ENCODE results near the gene UTS2R. TPM values are rescaled to one million over a fixed set of nuclear protein-coding genes. Genes with fewer than 3 reads are reported as not detected.

The UTS2R gene
- total RNA-seq, 4 donors from 2014 or later = not detected

- WGBS, 2 donors (ENCODE audit: low coverage in 1 of 2) = 85 to 90% methylated on average over 22 to 23 of the region's 29 CpGs
- H3K4me1 ChIP-seq = peaks cover 0 to 29% (median 3%) of the 10 kb centered on the region in 3 donors
- H3K27me3 ChIP-seq = no peaks in the 10 kb centered on the region
- no peak overlapping the region for H3K27ac ChIP-seq
- no peak overlapping the region for H3K4me3 ChIP-seq
- peaks cover 0 to 51% of the 10 kb centered on the region in 2 donors for H3K36me3 ChIP-seq
- ATAC-seq = no peak
- no peaks in the 10 kb centered on the region for H3K9me3 ChIP-seq
- no peak for TF ChIP-seq POLR2AphosphoS5 (IDR thresholded peaks at IDR 0.05)
- no peak for TF ChIP-seq EP300 (IDR thresholded peaks at IDR 0.05)
- TF ChIP-seq POLR2A (IDR thresholded peaks at IDR 0.05) = no peak
- TF ChIP-seq CTCF (IDR thresholded peaks at IDR 0.05) = no peak
Observed at GRCh38 chr17:82412535-82413520, 41.3 kb downstream of the UTS2R start.

- Histone ChIP-seq H3K4me1 (peaks cover 0 to 43% (median 5%) of the 10 kb centered on the region in 3 donors), H3K36me3 (peaks cover 0 to 33% of the 10 kb centered on the region in 2 donors), H3K4me3 (no peak overlapping the region), H3K27me3 (no peaks in the 10 kb centered on the region), H3K27ac (no peak overlapping the region), H3K9me3 (no peaks in the 10 kb centered on the region)
- ATAC-seq = peak; percentile 52
- TF ChIP-seq CTCF (IDR thresholded peaks at IDR 0.05) (peak in 3 of 4 experiments; percentile 57 to 76 (median 60)), POLR2AphosphoS5 (IDR thresholded peaks at IDR 0.05) (no peak)
- WGBS, 2 donors (ENCODE audit: low coverage in 1 of 2) = 3 to 8% methylated on average over 15 to 18 of the region's 38 CpGs
Observed at GRCh38 chr17:82414548-82415281, 43.1 kb downstream of the UTS2R start.

GRCh38 chr17:82415336-82415735 lies 43.8 kb downstream of the UTS2R start:
- Histone ChIP-seq H3K4me3 (no peak overlapping the region), H3K27ac (no peak overlapping the region), H3K27me3 (no peaks in the 10 kb centered on the region), H3K36me3 (peaks cover 0 to 31% of the 10 kb centered on the region in 2 donors), H3K9me3 (no peaks in the 10 kb centered on the region), H3K4me1 (peaks cover 0 to 44% (median 5%) of the 10 kb centered on the region in 3 donors)
- no peak for ATAC-seq
- WGBS, 2 donors (ENCODE audit: low coverage in 1 of 2) = 83 to 90% methylated on average over 1 to 4 of the region's 26 CpGs
- no peak for TF ChIP-seq POLR2AphosphoS5 (IDR thresholded peaks at IDR 0.05)
- no peak for TF ChIP-seq POLR2A (IDR thresholded peaks at IDR 0.05)
- TF ChIP-seq CTCF (IDR thresholded peaks at IDR 0.05) = no peak
- no peak for TF ChIP-seq EP300 (IDR thresholded peaks at IDR 0.05)

GRCh38 chr17:82415786-82416185 lies 44.2 kb downstream of the UTS2R start:
- Histone ChIP-seq H3K27ac (no peak overlapping the region), H3K4me3 (no peak overlapping the region), H3K36me3 (peaks cover 0 to 32% of the 10 kb centered on the region in 2 donors), H3K27me3 (no peaks in the 10 kb centered on the region), H3K9me3 (no peaks in the 10 kb centered on the region), H3K4me1 (peaks cover 0 to 44% (median 5%) of the 10 kb centered on the region in 3 donors)
- ATAC-seq = no peak
- TF ChIP-seq POLR2A (IDR thresholded peaks at IDR 0.05) = no peak
- no peak for TF ChIP-seq POLR2AphosphoS5 (IDR thresholded peaks at IDR 0.05)
- no peak for TF ChIP-seq CTCF (IDR thresholded peaks at IDR 0.05)
- WGBS, 2 donors (ENCODE audit: low coverage in 1 of 2) = 50 to 90% methylated on average over 1 to 4 of the region's 9 CpGs
